Measurements from ENCODE around the gene KIRREL3. TPM values are rescaled to one million over a fixed set of nuclear protein-coding genes. Genes with fewer than 3 reads are reported as not detected.

Gene KIRREL3
- total RNA-seq, 2 experiments from 2014 or later, result not detected

- no peak overlapping the region for H3K4me3 Mint-ChIP-seq
- no peak overlapping the region for H3K27ac ChIP-seq (ENCODE audit: low read depth in 1 of 2, low read length in 2 of 2)
- H3K27ac Mint-ChIP-seq, result no peak overlapping the region
- no peaks in the 10 kb centered on the region for H3K36me3 ChIP-seq (ENCODE audit: insufficient read depth, low read length)
- no peaks in the 10 kb centered on the region for H3K27me3 ChIP-seq (ENCODE audit: control insufficient read depth in 1 of 2, insufficient read depth in 2 of 2, low read length in 2 of 2)
- no peaks in the 10 kb centered on the region for H3K36me3 Mint-ChIP-seq (ENCODE audit: low read depth)
- POLR2A ChIA-PET, result no interaction called here
- CTCF ChIA-PET, result no interaction called here
- no peak for TF ChIP-seq CTCF (IDR thresholded peaks at IDR 0.05)
- no peaks in the 10 kb centered on the region for H3K4me1 ChIP-seq (ENCODE audit: insufficient read depth, low read length)
- peaks cover 8% of the 10 kb centered on the region for H3K27me3 Mint-ChIP-seq
- ATAC-seq (ENCODE audit: poor library complexity) (no peak), DNase-seq (no peak)
- no peaks in the 10 kb centered on the region for H3K9me3 ChIP-seq (ENCODE audit: control insufficient read depth in 1 of 2, insufficient read depth in 1 of 2, low read length in 2 of 2)
- no peaks in the 10 kb centered on the region for H3K9me3 Mint-ChIP-seq
- H3K4me3 ChIP-seq (ENCODE audit: low read length), result no peak overlapping the region
- intact Hi-C loops (cut with DNase I, micrococcal nuclease), result no loop called here
- no peaks in the 10 kb centered on the region for H3K4me1 Mint-ChIP-seq (ENCODE audit: low read depth)
Observed at GRCh38 chr11:126837581-126837980, 163.0 kb downstream of the KIRREL3 start.

- no peaks in the 10 kb centered on the region for H3K36me3 Mint-ChIP-seq (ENCODE audit: low read depth)
- Histone ChIP-seq H3K27me3 (ENCODE audit: control insufficient read depth in 1 of 2, insufficient read depth in 2 of 2, low read length in 2 of 2) (no peaks in the 10 kb centered on the region), H3K4me1 (ENCODE audit: insufficient read depth, low read length) (no peaks in the 10 kb centered on the region), H3K27ac (ENCODE audit: low read depth in 1 of 2, low read length in 2 of 2) (no peak overlapping the region), H3K9me3 (ENCODE audit: control insufficient read depth in 1 of 2, insufficient read depth in 1 of 2, low read length in 2 of 2) (no peaks in the 10 kb centered on the region), H3K36me3 (ENCODE audit: insufficient read depth, low read length) (no peaks in the 10 kb centered on the region), H3K4me3 (ENCODE audit: low read length) (no peak overlapping the region)
- TF ChIP-seq CTCF (IDR thresholded peaks at IDR 0.05), result no peak
- no peaks in the 10 kb centered on the region for H3K4me1 Mint-ChIP-seq (ENCODE audit: low read depth)
- H3K4me3 Mint-ChIP-seq, result no peak overlapping the region
- DNase-seq (no peak), ATAC-seq (ENCODE audit: poor library complexity) (no peak)
- ChIA-PET POLR2A (no interaction called here), CTCF (no interaction called here)
- H3K27ac Mint-ChIP-seq, result no peak overlapping the region
- peaks cover 8% of the 10 kb centered on the region for H3K27me3 Mint-ChIP-seq
- intact Hi-C loops (cut with DNase I, micrococcal nuclease), result no loop called here
- no peaks in the 10 kb centered on the region for H3K9me3 Mint-ChIP-seq
Observed at GRCh38 chr11:126834573-126834972, 166.0 kb downstream of the KIRREL3 start.

- ATAC-seq (ENCODE audit: poor library complexity) (no peak), DNase-seq (no peak)
- TF ChIP-seq CTCF (IDR thresholded peaks at IDR 0.05), result no peak
- Histone ChIP-seq H3K36me3 (ENCODE audit: insufficient read depth, low read length) (no peaks in the 10 kb centered on the region), H3K27me3 (ENCODE audit: control insufficient read depth in 1 of 2, insufficient read depth in 2 of 2, low read length in 2 of 2) (no peaks in the 10 kb centered on the region), H3K9me3 (ENCODE audit: control insufficient read depth in 1 of 2, insufficient read depth in 1 of 2, low read length in 2 of 2) (no peaks in the 10 kb centered on the region), H3K4me1 (ENCODE audit: insufficient read depth, low read length) (no peaks in the 10 kb centered on the region), H3K4me3 (ENCODE audit: low read length) (no peak overlapping the region), H3K27ac (ENCODE audit: low read depth in 1 of 2, low read length in 2 of 2) (no peak overlapping the region)
- Mint-ChIP-seq H3K27me3 (peaks cover 8% of the 10 kb centered on the region), H3K4me3 (no peak overlapping the region), H3K36me3 (ENCODE audit: low read depth) (no peaks in the 10 kb centered on the region), H3K4me1 (ENCODE audit: low read depth) (no peaks in the 10 kb centered on the region), H3K27ac (no peak overlapping the region), H3K9me3 (no peaks in the 10 kb centered on the region)
- intact Hi-C loops (cut with DNase I, micrococcal nuclease), result no loop called here
- POLR2A ChIA-PET, result no interaction called here
- CTCF ChIA-PET, result no interaction called here
Observed at GRCh38 chr11:126834149-126834548, 166.4 kb downstream of the KIRREL3 start.

All from CD4-positive, alpha-beta T cell (primary cell).